Activated naive CD4-positive, alpha-beta T cell treated with anti-CD3 and anti-CD28 coated beads, Interleukin-2, amount 50 U/mL, for 16 hours (primary cell): Measurements from ENCODE around the gene SETD3.

Experiments
- DNase-seq: peaks from one replicate; pipeline ENCODE4 v3.0.0-alpha.2; 2020

Gene SETD3

DNA sequence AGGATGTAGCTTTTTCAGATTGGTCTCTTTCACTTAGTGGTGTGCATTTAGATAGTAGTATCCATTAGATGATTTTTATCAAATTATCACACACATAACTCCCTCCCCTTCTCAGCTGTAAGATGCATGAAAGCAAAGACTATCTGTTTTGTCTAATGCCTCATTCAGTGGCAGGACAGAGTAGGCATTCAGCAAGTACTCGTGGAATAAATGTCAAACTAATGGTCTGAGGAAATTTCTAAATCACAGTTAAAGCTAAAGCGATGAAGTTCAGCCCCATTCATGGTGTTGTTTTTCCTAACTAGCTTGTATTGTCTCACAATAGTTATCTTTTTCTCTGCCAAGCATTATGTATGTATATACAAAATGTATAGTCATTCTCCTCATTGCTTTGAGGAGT lies 16.7 kb upstream of the SETD3 start:
- no peak for DNase-seq

DNA sequence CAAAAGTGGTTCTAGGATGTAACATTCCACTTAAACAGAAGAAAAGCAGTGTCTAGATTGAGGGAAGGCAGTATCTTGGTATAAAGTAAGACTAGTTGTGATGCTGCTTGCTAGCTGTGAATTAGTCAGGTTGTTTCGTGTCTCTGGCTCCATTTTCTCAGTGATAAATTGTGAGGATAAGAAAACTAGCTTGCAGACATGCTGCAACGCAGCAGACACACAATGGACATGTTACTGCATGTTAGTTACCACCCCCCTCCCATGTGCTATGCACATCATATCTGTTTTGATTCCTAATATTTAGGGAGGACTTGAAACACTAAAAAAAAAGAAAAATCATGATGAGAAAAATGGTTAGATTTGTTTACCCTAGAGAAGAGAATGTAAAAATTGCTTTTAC lies 3.4 kb upstream of the SETD3 start:
- no peak for DNase-seq

DNA sequence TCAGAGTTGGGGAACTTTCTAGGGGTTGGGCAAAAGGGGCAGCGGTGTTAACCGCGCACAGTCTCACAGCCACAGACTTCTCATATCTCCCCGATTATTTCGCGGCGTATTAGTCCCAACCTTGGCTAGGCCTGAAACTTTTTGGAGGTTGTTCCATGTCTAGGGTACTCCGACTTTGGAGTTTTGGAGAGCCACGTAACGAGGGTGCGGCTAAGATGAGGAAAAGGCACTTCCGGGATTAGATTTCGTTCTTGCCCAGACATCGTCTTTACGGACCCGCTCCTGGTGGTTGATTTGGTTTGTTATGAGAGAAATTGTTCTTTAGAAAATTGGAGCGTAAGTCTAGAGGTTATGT lies 1.1 kb upstream of the SETD3 start:
- no peak for DNase-seq

DNA sequence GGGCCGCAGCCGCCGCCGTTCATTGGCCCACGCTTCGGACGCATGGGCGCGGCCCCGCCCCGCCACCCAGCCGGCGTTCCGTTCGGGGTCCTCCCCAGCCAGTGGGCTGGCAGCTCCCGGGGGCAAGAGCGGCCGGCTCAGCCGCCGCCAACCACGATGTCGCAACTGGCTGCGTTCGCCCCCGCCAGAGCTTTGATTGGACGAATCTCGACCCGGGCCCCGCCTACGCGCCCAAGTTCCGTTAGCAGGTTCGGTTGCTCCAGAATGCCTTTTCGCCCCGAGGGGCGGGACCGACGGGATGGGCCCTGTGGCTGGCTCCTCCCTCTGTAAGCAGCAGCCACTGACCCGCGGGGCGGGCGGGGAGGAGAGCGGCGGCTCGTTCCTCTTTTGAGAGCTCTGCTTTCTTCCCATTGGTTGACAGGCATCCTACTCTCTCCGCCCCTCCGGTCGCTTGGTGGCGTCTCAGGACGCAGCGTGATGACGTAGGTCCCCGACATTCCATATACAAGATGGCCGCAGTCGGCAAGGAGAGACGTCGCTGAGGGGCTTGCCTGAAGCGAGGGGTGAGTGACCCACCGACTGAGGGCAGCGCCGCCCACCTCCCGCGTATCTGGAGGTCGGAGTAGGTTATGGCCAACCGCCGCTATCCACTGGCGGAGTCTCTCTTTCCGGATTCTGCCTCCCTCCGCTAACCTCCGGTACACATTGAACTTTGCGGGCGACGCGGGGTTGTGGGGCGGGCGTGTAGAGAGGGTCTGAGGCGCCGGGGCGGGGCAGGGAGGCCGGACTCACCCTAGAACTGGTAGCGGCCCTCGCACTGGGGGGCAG lies 472 bp upstream of the SETD3 start, which contains the start of gene CCNK:
Gene CCNK, plus strand, starts transcription at position 493 of the 828 bp plus-strand sequence. CDS start 11,269 bp downstream, outside the sequence.
- peak; percentile 100 for DNase-seq

DNA sequence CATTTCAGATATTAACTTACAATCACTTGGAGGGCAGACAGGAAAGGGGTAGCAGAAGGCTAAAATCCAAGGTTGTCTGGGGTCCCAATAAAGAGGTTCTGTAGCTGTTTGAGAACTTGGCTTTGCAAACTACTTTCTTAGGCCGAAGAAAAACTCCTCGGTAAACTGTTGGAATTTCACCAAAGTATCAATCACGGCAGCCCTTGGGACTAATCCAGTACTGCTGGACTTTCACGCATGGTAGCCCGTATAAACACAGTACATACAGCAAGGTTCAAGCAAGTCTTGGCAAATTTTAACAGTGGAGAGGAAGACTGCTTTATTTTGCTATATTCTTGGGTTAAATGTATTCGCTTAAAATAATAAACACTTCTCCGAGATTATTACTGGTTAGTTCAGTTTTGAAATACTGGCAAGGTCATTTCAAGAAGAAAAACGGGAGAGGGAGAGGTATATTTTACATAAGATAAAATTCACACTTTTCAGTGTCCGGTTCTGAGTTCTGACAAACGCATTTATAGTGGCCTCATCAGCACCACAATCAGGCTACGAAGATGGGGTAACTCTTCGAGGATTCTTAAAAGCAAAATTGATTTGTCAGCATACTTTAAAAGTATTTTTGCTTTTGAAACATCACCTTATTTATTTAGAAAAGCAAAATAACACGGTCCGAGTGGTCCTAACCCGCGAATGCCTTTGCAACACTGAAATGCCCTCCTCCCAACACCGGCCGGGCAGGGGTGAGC lies 1.3 kb downstream of the SETD3 start:
- no peak for DNase-seq

DNA sequence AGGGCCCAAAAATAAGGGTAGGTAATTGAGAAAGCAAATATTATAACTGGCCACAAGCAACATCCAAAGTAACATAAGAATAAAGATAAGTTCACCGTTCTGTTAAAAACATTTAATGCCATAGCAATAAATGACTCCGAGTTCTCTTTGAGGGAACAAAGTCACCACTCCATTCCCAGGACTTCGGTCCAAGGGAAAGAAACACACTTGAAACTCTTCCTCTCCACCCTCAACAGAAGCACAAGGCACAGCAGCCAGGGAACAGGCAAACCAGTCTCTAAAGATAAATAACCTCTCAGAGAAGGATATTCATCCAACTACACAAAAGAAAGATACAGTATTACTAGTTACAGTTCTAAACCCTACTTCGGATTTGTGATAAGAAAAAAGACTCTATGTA lies 2.5 kb downstream of the SETD3 start:
- no peak for DNase-seq

DNA sequence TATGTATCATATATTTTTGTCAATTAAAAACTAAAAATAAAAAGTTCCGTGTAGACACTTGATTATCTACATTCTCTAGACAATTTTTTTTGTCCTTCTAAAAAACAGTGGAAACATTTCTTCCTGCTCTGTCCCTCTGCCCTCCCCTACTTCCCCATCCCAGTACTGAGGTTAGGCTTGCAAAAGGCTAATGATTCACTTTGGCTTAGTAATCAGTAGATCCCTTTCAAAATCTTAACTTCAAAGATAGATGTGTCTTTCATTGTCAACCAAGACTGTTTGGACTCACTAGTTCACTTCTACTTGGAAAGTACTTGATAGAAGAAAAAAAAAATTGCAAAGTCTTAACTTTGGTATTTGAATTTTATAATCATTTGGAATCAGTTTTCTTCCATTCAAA lies 3.8 kb downstream of the SETD3 start:
- DNase-seq, result no peak

DNA sequence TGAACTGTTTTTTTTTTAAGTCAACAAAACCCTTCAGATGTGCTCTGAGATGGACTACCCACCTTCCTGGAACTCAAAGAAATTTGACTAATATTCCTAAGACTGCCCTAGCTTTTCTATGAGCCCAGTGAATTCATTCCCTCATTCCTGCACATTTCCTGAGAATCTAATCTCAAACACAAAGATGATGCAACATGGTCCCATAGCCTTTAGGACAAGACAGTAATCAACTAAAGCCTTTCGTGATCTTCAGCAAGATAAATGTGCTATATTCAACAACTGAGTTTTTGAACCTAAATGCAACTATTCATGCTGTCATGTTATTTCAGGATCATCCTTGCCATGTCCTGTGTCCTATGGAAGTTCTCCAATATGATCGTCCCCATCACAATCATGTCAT lies 5.0 kb downstream of the SETD3 start:
- DNase-seq, result no peak

DNA sequence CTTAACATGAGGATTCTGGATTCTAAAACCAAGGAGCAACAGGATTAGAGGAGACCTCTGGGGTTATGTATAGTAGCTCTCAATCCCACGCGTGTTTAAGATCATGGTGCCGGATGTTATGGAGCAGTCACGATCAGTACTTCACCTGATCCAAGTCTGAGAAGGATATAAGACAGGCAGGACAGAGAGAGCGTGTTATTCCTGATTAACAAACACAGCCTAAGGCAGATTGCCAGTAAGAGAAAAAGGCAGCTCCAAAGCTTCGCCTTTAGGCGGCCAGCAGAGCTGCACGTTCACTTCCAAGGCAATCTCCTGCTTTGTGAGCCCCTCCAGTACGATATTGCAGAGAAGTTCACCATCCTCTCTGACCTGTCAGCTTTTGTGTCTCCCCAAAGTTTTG lies 5.5 kb downstream of the SETD3 start:
- no peak for DNase-seq

DNA sequence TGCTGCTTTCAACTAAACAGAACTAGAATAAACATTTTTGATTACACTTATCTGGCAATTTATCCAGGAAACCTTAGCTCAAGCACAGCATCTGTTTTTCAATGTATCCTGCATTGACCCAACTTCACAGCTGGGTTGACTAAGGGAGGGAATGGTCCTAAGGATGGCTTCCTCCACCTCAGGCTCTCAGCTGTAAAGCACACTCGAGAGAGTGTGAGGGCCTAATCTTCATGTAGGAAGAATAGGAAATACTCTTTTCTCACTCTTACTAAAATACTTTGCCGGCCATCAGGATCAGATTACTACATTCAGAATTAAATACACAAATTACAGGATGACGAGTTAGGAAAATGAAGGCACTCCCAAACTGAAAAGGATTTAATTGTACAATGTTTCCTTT lies 7.2 kb downstream of the SETD3 start:
- DNase-seq, result no peak

DNA sequence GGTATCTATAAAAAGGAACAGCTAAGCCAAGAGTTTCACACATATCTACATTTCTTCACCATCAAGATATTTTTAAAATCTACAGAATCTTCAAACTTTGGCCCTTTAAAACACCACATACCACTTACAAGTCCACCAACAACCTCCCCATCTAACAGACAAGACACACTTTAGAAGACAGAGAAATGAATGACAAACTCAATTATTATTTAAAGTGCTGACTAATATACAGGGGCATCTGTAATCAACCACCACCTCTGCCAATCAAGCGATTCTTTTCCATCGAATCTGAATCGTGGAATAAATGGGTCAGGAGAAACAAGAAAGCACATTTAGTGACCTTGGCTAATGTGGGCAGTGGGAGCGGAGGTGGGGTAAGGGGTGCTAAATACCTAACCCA lies 7.7 kb downstream of the SETD3 start:
- DNase-seq, result no peak

DNA sequence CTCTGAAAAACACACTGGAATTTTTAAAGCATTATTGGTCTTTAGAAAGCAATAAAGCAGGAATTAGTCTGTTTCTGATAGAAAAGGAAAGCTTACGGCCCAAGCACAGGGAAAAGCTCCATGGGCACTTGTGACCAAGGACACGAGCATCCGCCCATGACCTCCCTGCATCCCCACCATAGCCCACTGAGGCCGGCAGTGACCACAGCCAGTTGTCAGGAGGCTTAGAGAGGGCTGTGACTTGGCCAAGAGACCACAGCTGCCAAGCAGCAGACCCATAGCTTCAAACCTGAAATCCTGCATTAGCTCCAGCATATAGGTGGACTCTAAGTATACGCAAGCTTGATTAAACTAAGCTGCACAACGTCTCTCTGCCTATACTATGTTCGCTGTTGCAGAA lies 8.9 kb downstream of the SETD3 start:
- DNase-seq, result no peak

DNA sequence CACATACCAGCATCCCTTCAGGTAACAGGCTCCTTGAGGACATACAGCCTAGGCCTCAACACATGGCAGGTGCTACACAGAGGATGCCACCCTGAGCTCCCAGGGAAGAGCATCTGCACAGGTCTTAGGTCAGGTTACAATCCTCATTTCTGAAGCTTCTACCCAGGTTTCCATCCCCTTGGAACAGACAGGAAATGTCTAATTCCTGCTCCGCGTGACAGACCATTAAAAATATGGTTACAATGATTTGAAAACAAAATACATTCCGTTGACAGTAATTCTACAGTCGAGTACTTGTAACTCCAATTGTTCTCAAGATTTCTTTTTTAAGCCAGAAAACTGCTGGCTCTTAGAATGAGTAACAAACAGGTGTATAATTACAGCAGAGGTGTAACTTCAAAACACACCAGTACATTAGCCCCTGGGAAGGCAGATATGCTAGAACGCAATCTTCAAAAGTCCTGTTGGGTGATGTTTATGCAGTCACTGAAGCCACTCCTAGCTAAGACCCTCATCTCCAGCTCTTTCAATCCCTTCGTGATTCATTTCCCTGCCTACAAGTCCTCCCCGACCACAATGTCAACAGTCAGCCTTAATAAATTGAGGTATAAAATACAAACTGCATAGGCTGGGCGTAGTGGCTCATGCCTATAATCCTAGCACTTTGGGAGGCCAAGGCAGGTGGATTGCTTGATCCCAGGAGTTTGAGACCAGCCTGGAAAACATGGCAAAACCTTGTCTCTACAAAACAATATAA lies 11.6 kb downstream of the SETD3 start:
- no peak for DNase-seq

DNA sequence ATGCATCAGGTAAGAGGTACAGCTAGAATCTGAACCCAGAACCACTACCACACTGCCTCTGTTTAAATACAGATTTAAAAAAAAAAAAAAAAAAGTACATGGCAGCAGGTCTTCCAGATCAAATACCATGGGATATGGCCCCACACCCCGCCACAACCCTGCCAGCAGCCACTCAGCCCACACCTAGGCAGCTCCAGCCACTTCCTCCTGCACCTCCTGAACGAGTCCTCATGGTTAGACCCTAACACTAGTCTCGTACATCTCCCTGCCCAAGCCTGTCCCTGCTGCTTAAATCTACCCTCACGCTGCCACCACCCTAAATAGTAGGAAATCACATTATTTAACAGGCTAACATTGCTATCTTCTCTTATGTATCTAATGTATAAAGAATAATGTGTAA lies 12.6 kb downstream of the SETD3 start:
- no peak for DNase-seq

DNA sequence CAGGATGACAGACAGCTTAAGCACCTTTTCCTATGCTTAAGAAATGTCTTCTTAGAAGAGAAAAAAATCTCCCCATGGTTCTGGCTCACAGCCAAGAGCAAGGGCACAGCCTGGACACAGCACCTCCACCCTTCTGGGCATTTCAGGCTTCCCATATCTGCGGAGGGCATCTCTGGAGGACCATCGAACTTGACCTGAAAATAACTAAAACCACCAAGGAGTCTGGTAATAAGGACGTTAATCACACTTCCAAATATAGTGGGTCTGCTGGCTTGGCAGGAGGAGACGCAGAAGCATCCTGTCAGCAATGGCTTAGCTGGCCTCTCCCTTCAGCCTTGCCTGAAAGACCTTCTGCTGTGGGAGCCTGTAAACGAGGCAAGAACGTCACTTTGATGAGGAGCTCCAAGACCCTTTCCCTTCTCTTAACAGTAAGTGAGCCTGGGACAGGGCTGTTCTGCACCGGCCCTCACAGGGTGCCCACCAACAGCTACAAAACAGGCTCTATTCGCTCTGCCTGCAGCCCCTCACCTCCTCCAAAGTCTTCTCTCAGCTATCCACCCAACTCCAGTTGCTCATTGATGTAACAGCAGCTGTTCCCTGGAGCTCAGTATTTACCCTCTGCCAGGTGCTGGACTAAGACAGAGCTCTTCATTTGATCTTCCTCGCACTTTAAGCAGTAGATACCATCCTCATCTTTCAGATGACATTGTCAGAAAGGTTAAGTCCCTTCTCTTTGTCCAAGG lies 13.2 kb downstream of the SETD3 start:
- no peak for DNase-seq

DNA sequence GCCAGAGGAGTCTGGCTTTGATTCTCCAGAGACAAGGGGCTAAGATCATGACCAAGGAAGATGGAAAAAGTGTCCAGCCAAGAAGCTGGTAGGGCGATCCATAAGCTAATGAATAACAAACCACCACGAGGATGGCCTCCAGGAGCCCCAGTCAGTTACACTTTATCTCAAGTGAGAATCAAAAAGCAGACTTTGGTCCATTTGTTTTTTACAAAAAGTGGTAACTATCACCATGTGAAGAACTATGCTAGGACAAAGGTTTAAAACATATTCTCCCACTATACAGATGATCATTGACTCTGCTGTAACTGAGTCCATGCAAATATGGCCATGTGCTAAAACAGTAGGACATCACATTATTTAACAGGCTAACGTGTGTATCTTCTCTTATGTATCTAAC lies 13.9 kb downstream of the SETD3 start:
- no peak for DNase-seq

DNA sequence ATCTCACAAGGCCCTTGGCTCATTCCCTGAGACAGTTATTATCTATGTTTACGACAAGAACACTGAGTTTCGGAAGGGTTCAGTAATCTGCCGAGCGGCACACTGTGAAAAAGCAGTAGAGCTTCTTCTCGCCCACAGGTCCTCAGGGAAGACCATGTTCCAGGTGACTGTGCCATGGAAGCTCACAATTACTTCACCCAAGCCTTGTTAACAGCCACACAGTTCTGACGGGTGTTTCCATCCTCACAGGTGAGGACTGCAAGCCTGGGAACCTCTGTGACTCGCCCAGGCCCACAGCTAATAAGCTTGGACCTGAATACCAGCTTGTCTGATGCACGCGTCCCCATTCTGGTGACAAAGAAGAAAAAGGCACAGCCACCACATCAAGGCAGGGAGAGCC lies 15.4 kb downstream of the SETD3 start:
- no peak for DNase-seq

DNA sequence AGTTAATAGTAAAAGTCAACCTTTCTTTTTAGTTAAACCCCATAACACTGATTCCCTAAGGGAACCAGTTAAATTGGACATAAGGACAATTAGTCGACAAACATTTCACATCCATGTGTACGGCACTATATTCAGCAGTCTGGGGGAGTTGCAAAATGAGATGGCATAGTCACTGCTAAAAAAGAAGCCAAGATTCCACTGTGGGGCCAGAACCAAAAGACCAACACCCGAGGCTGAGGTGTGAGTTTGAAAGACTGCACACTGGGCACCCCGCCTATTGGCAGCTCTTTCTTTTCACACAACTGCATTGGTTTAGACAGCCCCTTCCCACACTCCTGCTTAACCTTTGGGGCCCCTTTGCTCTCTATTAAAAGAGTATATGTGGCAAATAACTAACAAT lies 16.7 kb downstream of the SETD3 start:
- DNase-seq, result no peak

DNA sequence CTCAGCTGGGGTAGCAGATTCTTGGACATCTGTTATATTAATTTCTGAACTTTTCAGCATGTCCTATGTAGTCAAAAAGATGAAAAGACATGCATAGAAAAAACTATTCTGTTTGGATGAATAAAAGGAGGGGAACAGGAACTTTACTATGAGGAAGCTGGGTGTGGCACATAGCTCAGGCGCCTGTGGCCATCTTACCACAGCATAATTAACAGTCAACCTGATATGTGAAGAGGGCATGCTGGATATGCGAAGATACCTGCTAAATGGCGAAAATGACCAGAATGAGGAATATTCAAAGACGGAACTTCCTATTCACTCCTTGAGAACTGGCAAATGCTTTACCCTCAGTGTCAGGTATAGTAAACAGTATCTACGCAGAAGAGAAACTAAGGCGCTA lies 18.4 kb downstream of the SETD3 start:
- DNase-seq, result no peak

DNA sequence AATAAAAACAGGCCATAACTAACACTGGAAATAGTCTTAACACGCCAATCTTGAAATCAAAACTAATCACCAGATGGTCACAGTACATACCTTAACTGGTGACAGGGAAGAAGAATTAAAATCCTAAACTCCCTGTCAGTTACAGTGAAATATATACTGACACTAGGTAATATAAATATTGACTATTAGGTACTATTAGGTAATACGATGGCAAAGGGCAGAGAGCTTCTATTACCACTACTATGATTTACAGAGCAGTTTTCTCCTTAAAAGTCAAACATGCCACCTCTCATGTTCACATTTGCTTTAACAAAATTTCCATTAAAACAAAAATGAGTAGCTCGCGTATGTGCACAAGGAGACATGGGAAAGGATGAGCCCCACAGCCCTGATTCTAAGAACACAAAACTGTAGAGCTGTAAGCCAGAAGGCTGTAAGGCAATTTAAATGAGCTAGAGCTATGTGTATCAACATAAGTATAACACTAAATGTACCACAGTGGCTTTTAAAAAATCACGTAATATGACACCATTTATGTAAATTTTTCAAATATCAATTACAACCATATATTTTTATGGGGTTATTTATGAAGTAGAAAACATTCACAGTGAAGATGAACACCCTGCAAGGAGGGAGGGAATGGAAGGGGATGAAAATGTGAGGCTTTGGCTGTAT lies 19.1 kb downstream of the SETD3 start:
- DNase-seq, result no peak

DNA sequence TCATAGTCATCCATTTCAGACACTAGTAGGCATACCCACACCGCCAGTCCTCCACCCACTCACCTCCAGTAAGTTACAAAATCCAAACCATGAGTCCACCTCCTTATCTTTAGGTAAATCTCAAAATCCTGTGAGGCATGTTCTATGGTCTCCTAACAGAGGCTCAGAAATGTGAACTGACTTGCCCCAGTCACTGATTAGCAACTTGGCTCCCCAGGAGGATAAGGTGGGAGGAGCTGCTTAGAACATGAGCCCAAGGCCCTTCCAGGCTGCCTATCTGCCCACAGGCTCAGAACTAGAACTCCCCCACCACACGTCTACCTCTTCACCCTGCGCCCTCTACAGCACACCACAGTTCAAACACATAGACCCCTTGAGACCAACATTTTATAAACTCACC lies 19.9 kb downstream of the SETD3 start:
- no peak for DNase-seq

DNA sequence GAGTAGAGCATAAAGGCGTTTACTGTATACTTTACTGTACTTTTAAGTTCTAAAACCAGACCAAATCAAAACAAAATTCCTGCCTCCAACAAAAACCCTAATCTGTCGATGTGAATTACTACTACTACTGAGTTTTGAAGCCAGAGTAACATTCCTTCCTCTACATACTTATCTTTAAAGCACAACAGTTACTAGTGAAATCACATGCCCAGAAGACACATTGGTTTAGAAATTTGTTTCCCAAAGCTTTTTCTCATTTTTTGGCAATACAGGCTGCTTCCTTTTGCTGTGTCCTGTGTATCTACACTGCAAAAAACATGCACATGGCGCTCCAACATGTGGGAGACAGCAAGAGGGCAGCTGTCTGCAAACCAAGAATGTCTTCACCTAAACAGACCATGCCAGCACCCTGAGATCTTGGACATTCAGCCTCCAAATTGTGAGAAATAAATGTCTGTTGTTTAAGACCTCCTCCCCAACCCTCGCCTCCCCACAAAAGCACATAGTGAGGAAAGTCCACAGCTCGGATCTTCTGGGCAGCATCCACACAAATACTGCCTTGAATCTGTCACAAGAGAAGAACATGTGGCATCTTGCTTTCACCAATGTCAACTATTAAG lies 21.1 kb downstream of the SETD3 start:
- no peak for DNase-seq
